OCI-LY7 (cell line): Measurements from ENCODE around the gene TCEAL6.
"Not testable (repeated sequence)": the region's sequence is repeated elsewhere in the genome, so short reads cannot be mapped to it uniquely, and the experiment has no call there.

ENCODE experiments used
- EZH2phosphoT487 ChIP-seq: fragments of 200-600 bp; sonication (generic); IDR thresholded peaks from 2 replicates; pipeline ENCODE4 v1.6.1; 2018; ENCODE audit warnings: low read depth, borderline replicate concordance, mild to moderate bottlenecking, mixed run types, antibody characterized with exemption, low read length, moderate library complexity, mixed read lengths
- TF ChIP-seq, protein P1 (sequence below): fragments of 200-600 bp; sonication (generic); conservative IDR thresholded peaks from 2 replicates; pipeline ENCODE4 v1.5.1; 2014; ENCODE audit warnings: mild to moderate bottlenecking, antibody characterized with exemption, low read length, moderate library complexity, mixed read lengths

GRCh38 chrX:102125436-102125835 lies 16.8 kb downstream of the TCEAL6 start, which contains the start of gene TCEAL2:
- TF ChIP-seq, protein P1, sequence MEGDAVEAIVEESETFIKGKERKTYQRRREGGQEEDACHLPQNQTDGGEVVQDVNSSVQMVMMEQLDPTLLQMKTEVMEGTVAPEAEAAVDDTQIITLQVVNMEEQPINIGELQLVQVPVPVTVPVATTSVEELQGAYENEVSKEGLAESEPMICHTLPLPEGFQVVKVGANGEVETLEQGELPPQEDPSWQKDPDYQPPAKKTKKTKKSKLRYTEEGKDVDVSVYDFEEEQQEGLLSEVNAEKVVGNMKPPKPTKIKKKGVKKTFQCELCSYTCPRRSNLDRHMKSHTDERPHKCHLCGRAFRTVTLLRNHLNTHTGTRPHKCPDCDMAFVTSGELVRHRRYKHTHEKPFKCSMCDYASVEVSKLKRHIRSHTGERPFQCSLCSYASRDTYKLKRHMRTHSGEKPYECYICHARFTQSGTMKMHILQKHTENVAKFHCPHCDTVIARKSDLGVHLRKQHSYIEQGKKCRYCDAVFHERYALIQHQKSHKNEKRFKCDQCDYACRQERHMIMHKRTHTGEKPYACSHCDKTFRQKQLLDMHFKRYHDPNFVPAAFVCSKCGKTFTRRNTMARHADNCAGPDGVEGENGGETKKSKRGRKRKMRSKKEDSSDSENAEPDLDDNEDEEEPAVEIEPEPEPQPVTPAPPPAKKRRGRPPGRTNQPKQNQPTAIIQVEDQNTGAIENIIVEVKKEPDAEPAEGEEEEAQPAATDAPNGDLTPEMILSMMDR: not testable (repeated sequence)
- not testable (repeated sequence) for TF ChIP-seq EZH2phosphoT487
